LNCaP clone FGC (cell line): ENCODE measurements around the gene ALPL.

Experiments used
- DNase-seq: peaks from one replicate; pipeline ENCODE4 v3.0.0-alpha.2; 2011; ENCODE audit warnings: low read depth
- H3K4me3 ChIP-seq: 2 replicates; pipeline ENCODE4 v1.5.1; 2011; ENCODE audit warnings: mild to moderate bottlenecking, low read depth, low read length, control low read depth
- CTCF ChIP-seq: IDR thresholded peaks from 2 replicates; pipeline ENCODE4 v1.5.1; 2012; ENCODE audit warnings: mild to moderate bottlenecking; ENCODE audit not compliant: control insufficient read depth, insufficient read depth; ENCODE audit errors: extremely low read depth

Gene ALPL

GRCh38 chr1:21618059-21618458 is 108.8 kb downstream of the ALPL start:
- TF ChIP-seq CTCF: no peak
- no peak overlapping the region for H3K4me3 ChIP-seq
- DNase-seq: no peak

- TF ChIP-seq CTCF: no peak
These were observed 109.5 kb downstream of the ALPL start for GRCh38 chr1:21618561-21619374.

GRCh38 chr1:21619375-21619947 is 110.2 kb downstream of the ALPL start:
- no peak for TF ChIP-seq CTCF
- no peak overlapping the region for H3K4me3 ChIP-seq
- no peak for DNase-seq

More at GRCh38 chr1:21618561-21619374, 109.5 kb downstream of the ALPL start:
- no peak overlapping the region for H3K4me3 ChIP-seq
- no peak for DNase-seq

- no peak overlapping the region for H3K4me3 ChIP-seq
- TF ChIP-seq CTCF: no peak
- no peak for DNase-seq
These were observed 110.8 kb downstream of the ALPL start for GRCh38 chr1:21620011-21620410.

- no peak for DNase-seq
- no peak overlapping the region for H3K4me3 ChIP-seq
- TF ChIP-seq CTCF: no peak
These were observed 111.3 kb downstream of the ALPL start for GRCh38 chr1:21620496-21620895.

- DNase-seq: no peak
- no peak overlapping the region for H3K4me3 ChIP-seq
- TF ChIP-seq CTCF: no peak
These were observed 111.8 kb downstream of the ALPL start for GRCh38 chr1:21621051-21621450.
